C4-2B (cell line): Measurements from ENCODE around the gene COX11.

Experiments
- ZFX ChIP-seq: fragments of 450-650 bp; IDR thresholded peaks from 2 replicates; pipeline ENCODE4 v1.6.1; 2017
- TF ChIP-seq, protein P1 (sequence below): fragments of 450-650 bp; conservative IDR thresholded peaks from 2 replicates; pipeline ENCODE4 v1.5.1; 2017; ENCODE audit warnings: mild to moderate bottlenecking

- TF ChIP-seq, protein P1, sequence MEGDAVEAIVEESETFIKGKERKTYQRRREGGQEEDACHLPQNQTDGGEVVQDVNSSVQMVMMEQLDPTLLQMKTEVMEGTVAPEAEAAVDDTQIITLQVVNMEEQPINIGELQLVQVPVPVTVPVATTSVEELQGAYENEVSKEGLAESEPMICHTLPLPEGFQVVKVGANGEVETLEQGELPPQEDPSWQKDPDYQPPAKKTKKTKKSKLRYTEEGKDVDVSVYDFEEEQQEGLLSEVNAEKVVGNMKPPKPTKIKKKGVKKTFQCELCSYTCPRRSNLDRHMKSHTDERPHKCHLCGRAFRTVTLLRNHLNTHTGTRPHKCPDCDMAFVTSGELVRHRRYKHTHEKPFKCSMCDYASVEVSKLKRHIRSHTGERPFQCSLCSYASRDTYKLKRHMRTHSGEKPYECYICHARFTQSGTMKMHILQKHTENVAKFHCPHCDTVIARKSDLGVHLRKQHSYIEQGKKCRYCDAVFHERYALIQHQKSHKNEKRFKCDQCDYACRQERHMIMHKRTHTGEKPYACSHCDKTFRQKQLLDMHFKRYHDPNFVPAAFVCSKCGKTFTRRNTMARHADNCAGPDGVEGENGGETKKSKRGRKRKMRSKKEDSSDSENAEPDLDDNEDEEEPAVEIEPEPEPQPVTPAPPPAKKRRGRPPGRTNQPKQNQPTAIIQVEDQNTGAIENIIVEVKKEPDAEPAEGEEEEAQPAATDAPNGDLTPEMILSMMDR = no peak
- no peak for TF ChIP-seq ZFX
These were observed 17.0 kb upstream of the COX11 start for GRCh38 chr17:54985476-54985875.
